HG02870 (cell line): ENCODE measurements around the gene APOO.

Experiments used
- ATAC-seq: cut with Tn5 transposase; IDR thresholded peaks from one replicate; pipeline ENCODE4 v1.9.1; 2021; ENCODE audit warnings: mild to moderate bottlenecking, moderate library complexity; ENCODE audit not compliant: unreplicated experiment

Gene APOO

DNA sequence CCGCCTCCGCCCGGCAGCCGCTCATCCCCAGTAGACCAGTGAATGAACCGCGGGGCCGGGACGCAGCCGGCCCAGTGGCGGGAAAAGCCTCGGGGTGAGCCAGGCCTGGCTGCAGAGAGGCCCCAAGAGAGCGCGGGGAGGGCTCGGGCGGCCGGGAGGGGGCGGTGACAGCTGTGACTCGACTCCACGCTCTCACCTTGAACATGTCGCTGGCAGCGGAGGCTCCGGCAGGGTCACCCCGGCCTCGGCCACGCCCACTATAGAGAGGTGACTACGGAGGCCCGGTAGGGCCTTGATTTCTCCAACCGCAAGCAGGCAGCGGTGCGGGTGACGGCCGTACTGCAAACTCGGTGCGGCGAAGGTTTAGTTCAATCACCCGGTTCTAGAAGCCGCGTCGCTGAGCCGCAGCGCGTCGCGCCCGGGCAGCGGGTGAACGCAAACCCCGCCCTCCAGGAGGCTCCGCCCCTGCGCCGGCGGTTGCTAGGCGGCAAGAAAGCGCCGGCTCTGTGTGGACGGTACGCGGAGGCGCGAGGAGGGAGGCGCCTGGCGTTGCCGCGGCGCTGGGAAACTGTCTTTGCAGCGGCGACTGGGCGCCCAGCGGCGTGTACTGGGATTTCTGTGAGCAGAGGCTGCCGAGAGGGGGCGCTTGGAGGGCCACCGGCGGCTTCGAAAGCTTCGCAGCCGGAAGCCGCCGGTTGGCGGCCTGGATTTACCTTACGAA is at the start of gene APOO, which contains the start of gene CXorf58:
TSS of gene APOO (minus strand) at position 441 of the 721 bp plus-strand sequence. CDS start at position 205, 236 bp downstream.
TSS of gene CXorf58 (plus strand) at position 509 of the 721 bp plus-strand sequence. CDS start 2,297 bp downstream, outside the sequence.
- peak; percentile 82 for ATAC-seq

DNA sequence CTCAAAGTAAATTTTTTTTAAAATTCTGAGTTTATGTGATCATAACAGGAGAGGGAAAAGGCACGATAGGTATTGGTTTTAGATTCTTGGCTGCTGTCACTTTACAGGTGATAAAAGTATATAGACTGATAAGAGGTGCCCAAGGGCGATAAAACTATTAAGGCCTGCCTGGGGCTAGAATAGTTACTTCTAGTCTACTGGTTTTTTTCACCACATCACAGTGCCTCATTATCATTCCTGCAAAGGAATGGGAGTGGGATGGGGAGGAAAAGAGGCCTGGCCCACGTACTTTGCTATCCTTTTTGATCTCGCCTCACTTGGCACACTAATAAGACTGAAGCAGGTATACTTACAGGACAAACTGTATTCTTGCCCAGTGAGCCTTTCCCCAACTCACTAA is 46.7 kb upstream of the APOO start:
- ATAC-seq, result no peak

DNA sequence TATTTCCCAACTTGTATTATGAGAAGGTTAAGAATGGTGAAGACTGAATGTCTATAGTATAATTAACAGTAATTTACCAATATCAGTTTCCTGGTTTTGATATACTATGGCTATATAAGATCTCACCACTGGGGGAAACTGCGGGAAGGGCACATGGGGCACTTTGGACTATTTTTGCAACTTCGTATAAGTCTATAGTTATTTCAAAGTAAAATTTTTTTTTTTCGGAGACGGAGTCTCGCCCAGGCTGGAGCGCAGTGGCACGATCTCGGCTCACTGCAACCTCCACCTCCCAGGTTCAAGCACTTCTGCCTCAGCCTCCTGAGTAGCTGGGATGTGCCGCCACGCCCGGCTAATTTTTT is 46.2 kb upstream of the APOO start:
- ATAC-seq, result no peak

DNA sequence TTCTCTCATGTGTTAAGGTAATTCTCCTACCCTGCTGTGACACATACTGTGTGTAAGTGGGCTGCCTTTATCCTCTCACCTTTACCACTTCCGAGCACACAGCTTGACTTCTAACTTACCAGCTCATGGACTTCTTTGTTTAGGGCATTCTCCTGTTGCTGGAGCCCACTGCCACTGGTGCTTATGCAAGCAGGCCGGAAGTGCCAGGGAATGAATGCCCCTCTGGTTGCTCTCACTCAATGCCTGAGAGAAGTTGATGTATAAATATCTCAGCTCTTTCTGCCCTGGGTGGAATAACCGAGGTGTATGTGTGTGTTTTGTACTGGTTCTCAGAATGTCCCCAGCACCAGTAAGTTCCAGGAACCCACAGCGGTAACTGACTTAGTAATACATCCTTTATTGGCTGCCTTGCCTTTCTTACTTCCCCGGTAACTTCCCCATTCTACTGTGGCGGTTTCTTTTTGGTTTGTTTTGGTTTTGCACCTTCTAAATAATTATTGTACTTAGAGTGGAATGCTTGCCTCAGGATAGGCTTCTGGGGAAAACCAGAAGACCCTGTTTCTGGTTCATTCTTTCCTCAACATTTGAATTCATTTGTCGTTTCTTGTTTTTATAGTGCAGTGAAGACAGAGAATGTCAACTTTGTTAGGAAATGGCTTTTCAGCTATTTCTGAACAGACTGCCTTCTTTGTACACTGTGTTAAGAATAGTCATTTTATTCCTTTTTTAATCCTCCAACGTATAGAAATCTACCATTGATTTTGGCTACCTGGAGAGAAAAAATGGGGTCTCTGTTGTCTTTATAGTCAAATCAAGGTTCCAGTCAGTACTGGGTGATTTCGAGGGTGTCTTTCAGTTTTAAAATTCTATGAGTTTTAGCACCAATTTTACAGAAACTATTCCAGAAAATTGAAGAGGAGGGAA is 45.5 kb upstream of the APOO start:
- peak; percentile 97 for ATAC-seq

DNA sequence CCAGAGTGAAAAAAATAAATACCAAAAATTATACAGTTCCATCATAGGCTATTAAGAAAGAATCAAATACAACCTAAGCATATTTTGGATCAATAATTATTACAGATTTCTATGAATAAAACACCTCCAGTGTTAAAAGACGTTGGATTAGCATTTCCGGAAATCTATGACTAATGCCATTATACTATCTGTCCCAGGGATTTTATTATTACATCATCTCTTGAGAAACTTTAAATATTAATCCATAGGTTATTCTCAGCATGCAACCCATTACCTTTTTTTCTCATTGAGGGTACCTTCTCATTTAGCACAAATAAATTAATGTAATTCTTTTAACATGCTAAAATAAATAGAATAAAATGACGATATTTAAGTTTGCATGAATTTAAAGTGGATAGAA is 44.7 kb upstream of the APOO start:
- ATAC-seq, result no peak

DNA sequence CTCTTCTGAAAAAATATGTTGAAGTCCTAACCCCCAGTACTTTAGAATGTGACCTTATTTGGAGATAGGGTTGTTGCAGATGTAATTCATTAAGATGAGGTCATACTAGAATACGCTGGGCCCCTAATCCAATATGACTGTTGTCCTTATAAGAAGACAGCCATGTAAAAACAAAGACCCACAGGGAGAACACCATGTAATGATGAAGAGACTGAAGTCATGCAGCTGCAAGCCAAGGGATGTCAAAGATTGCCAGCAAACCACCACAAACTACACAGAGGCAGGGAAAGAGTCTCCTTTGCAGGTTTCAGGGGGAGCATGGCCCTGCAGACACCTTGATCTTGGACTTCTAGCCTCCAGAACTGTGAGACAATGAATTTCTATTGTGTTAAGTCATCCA is 37.5 kb upstream of the APOO start:
- no peak for ATAC-seq

DNA sequence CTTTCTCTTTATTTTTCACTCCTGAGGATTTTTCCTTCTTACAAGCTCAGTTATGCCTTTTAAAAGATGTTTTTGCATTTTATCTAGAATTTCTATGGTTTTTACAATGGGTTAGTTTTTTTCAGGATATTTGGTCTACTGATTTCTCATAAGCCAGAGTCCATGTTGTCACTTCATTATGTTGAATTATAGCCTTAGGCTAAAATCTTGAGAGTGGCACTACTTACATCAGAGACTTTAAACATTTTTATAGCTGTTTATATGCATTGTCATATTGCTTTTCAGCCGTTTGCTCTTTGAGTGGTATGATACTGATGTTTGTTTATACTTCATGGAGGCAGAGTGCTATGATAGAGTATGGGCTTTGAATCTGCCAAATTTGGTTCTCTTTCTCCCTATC is 36.5 kb upstream of the APOO start:
- ATAC-seq, result no peak

DNA sequence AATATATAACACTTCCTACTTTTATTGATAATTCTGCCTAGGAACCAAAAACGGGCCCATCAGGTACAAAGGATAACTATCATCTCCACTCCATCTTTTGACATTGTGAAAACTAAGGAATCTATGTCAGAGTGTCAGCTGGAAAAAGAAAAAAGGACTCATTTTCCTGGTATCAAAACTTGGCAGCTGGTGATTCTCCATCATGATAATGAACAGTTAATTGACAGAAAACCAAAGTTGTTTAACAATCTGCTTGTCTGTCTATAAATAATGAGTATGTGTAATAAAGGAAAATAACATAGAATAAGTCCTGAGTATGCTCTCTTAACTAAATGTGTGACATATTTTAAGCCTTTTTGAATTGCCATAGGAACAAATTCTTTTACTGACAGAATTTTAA is 31.5 kb upstream of the APOO start:
- ATAC-seq, result no peak

DNA sequence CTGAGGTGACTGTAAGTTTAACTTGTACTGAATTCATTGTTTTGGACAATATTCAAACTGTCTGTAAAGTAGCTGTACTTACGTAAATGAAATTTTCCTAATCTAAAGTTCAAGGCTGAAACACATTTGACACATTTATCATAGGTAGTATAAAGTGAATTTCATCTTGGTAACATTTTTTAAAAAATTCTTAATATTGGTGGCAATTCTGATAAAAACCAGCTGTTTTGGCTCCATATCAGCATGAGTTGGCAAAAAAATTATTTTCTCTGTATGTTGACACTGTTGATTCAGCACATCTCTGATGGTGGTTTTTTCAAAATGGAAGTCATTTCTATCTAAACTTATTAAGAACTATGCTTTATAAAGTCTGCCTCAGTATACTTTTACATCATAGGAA is 31.0 kb upstream of the APOO start:
- no peak for ATAC-seq

DNA sequence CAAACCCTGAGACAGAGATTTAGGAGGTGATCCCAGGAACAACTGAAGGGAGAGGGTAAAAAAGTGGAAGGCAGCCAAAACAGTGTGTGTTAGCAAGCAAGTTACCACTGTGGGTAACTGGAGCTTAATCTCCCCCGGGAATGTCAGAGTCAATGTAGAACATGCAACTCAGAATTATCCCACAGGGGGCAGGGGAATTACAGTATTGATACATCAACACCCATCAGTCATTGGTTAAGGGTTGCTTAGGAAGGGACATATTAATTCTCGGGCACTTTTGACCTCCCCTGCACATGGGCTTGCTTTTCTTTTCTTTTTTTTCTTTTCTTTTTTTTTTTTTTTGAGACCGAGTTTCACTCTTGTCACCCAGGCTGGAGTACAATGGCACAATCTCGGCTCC is 29.4 kb upstream of the APOO start:
- ATAC-seq, result no peak

DNA sequence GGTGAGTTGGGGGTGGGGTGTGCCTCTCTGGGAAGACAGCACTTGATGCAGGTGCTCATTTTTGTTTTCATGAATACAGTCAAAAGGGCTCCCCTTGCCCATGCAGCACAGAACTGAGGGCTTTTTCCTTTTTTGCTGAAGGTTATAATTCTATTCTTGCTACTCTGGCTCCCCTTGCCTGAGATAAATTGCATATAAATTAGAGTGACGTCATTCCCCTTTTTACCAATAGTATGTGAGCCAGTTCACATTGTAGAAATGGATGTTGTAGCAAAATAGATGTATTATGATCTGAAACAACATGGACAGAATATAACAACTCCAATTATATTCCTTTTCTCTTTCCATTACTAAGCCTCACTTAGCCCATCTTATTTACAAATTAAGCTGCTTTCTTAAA is 28.4 kb upstream of the APOO start:
- no peak for ATAC-seq

DNA sequence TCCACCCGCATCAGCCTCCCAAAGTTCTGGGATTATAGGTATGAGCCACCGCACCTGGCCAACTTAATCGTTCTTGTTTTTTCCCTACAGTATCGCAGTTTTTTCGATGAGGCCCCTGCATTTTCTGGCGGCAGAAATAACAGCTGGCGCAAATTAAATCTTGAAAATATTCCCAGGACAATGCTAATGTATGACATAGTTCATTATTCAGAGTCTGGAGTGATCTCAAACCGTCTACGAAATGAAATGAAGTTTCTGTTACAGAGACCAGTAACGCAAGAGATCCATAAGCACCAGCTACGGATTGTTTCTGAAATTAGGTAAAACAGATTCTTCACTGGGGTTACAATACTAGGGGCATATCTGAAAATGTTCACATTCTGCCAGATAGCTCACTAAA is 27.4 kb upstream of the APOO start:
- no peak for ATAC-seq

DNA sequence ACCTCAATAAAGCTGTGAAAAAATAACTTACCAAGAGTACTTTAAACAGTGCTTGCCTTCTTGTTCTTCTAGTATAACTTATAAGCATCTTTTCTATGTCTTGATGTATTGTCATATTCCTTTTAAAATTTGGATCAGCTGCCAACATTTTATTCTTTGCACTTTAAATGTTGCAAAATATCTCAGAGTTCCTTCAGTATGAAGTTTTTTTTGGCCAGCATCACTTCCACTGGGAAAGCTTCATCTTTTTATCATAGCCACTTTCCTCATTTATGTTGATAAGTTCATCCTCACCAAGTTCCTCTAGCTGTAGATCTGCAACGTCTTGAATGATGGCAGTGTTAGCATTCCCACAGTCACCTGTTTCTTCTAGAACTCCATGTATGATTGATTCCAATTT is 24.3 kb upstream of the APOO start:
- no peak for ATAC-seq

DNA sequence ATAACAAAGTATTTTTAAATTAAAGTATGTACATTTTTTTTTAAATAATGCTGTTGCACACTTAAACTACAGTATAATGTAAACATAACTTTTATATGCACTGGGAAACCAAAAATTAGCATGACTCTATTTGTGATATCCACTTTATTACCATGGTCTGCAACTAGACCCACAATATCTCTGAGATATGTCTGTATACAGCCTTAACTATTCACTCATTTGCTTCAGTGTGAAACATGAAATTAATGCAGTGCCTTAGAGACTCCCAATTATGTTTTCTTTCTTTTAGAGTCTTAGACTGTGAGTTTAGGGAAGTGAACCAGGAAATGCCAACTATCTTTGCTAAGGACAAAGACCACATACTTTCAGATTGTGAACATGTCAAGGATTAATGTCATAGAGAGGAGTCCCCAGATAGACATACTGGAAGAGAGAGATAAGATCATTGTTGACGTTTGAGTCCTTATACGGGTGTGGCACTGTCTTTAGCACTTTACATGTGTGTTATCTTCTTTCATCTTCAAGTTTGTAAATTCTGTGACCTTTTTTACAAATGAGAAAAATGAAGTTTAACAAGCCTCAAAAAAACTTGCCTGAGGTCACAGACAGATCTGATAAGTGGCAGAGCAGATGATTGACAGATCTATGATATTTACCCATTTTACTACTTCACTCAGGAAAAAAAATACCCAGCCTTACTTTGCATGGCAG is 23.3 kb upstream of the APOO start:
- ATAC-seq, result no peak

DNA sequence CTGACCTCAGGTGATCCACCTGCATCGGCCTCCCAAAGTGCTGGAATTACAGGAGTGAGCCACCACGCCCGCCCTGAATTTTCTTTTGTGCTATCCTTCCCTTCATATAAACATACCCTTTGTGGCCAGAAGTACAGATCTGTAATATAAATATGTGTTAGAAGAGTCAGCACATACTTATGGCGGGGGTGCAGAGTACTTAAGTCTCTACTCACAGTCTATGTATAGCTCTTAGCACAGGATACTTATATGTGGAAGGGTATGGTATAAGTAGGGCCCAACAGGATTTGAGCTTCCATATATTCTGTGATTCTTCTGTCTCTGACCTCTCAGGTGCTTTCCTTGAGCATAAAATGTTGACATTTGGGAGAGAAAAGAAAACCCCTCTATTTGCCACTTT is 18.3 kb upstream of the APOO start:
- no peak for ATAC-seq

DNA sequence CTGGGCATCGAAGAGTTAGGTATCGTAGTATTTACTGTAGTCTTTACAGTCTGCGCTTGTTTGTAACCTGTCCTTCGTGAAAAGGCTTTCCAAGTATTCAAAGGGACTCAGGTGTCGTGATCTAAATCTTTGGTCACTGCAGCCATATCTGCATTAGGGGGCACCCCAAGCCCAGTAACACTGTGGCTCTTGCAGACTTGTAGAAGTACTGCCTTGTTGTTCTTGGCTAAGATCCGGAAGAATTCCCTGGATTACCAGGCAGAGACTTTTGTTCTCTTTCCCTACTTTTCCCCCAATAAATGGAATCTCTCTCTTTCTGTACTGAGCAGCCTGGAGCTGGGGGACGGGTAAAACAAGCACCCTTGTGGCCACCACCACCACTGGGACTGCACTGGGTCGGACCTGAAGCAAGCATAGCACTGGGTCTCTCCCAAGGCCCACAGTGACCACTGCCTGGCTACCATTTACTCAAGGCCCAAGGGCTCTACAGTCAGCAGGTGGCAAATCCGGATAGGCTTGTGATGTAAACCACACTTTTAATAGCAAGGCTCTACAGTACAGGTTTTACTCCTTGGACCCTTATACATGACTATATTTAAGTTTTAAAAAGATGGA is 12.1 kb upstream of the APOO start:
- no peak for ATAC-seq

DNA sequence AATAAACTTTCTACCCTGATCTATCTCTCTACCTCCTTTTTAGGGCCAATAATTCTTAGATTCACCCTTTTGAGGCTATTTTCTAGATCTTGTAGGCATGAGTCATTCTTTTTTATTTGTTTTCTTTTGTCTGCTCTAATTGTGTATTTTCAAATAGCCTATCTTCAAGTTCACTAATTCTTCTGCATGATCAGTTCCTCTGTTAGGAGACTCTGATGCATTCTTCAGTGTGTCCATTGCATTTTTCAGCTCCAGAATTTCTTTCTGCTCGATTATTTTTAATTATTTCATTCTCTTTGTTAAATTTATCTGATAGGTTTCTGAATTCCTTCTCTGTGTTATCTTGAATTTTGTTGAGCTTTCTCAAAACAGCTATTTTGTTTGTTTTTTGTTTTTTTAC is 11.4 kb upstream of the APOO start:
- no peak for ATAC-seq

DNA sequence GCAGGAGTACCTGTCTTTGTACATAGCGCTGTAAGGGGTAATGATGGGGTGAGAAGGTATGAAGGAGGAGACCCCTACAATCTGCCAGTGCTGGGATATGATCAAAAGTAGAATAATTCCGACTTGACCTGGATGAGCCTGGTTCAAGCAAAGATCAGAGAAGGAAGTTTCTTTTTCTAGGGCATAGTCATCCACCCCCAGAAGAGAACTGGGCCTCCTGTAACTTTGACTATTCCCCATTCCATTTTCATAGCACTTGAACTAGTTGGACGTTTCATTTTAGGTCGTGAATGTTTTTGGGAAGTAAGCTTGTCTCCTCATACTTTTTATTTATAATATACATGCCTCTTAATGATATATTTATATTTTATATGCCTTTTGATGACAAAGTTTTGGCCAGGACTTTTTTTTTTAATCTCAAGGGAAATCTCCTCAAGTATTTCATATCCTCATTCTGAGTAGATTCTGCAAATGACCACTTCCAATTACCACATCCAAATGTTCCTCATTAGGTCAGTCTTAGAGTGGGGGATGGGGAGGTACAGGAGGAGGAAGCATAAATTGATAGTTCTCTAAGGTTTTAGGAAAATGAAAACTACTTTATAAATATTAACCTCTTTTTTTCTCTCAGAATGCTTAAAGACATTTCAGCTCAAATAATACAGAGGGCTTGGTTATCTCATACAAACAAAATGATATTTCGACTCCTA is 3.5 kb upstream of the APOO start:
- ATAC-seq, result no peak

DNA sequence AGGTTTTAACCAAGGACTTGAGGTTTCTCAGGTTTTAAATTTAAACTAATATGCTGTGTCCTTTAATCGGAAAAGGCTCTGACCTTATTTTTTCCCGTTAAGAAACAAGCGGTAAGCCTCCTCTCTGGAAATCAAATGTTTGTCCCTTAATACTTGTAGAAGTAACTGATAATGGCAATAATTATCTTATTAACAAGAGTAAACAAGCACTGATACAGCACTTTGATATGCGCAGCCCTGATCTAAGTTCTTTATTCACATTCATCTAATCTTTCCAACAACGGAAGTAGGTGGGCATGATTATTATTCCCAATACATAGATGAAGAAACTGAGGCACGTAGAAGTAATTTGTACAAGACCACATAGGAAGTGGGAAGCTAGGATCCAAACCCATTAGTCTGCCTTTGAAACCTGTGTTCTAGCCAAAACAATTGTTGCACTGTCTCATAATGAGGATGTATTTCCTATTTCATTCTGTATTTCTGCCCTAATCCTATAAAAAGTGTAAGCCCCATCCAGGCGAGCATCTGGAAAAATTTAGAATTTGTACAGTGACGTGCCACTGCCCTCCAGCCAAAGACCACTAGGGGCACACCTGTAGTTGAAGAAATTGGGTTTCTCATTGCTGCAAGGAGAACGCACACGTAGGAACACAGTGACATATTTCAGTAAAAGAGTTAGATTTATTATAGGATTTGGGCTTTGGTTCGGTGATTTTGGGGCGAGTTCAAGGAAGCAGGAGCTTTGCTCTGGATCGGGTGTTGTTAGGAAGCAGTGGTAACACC is 674 bp upstream of the APOO start:
- ATAC-seq, result no peak

DNA sequence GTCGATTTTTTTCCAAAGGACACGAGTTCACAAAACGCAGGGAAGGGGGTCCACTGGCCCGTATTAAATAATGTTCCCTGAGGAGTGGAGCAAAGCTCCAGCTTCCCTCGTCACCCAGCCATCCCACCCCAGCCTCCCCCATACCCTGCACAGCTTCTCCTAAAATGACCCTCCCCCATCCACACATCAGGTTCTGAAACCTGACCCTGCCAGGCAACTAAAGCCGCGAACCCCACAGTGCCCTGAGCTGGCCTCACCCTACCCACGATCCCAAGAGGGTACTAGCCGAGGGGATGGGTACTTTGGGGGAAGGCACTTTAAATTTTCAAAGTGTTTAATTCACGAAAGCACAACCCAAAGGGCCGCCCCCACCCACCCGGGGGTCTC is 634 bp downstream of the APOO start:
- no peak for ATAC-seq
